Measurements from ENCODE around the gene ZNF343. TPM values are rescaled to one million over a fixed set of nuclear protein-coding genes. Genes with fewer than 3 reads are reported as not detected.

The ZNF343 gene
- total and polyA plus RNA-seq, 12 donors = 3.2 to 7.1 (median 5.0) TPM

- TF ChIP-seq CTCF (IDR thresholded peaks at IDR 0.05) = no peak
- DNase-seq = no peak
- H3K27me3 ChIP-seq = peaks cover 0 to 5% (median 0%) of the 10 kb centered on the region in 7 donors
- 90 to 93% methylated on average over 3 of the region's 3 CpGs for WGBS, 2 donors
- no peaks in the 10 kb centered on the region for H3K9me3 ChIP-seq
- H3K36me3 ChIP-seq = no peaks in the 10 kb centered on the region
- no peak overlapping the region for H3K27ac ChIP-seq
- peaks cover 0 to 28% (median 5%) of the 10 kb centered on the region in 9 donors for H3K4me1 ChIP-seq
- H3K4me3 ChIP-seq = no peak overlapping the region
- ATAC-seq = no peak
- intact Hi-C loops (cut with DNase I) = loop anchor here in 6 of 10 donors (5.0 to 10.0 kb wide), 3 partner anchors 124 to 484 kb away; no protein-coding TSS in a partner anchor
Observed at GRCh38 chr20:2520617-2521016, 11.9 kb upstream of the ZNF343 start.

GRCh38 chr20:2519115-2519809 is 10.5 kb upstream of the ZNF343 start:
- Histone ChIP-seq H3K27ac (no peak overlapping the region), H3K27me3 (peaks cover 0 to 5% (median 0%) of the 10 kb centered on the region in 7 donors), H3K9me3 (no peaks in the 10 kb centered on the region), H3K4me3 (no peak overlapping the region), H3K4me1 (peaks cover 0 to 22% (median 3%) of the 10 kb centered on the region in 9 donors), H3K36me3 (no peaks in the 10 kb centered on the region)
- no peak for ATAC-seq
- intact Hi-C loops (cut with DNase I) = no loop called here
- WGBS, 2 donors = 91 to 93% methylated on average over 4 of the region's 4 CpGs
- TF ChIP-seq CTCF (IDR thresholded peaks at IDR 0.05) = no peak
- no peak for DNase-seq

GRCh38 chr20:2518558-2518957 is 9.8 kb upstream of the ZNF343 start:
- H3K4me1 ChIP-seq = peaks cover 0 to 22% (median 0%) of the 10 kb centered on the region in 9 donors
- no peak for DNase-seq
- H3K27me3 ChIP-seq = peaks cover 0 to 5% (median 0%) of the 10 kb centered on the region in 7 donors
- intact Hi-C loops (cut with DNase I) = no loop called here
- H3K36me3 ChIP-seq = no peaks in the 10 kb centered on the region
- whole genome bisulfite sequencing, 2 donors = 81% methylated on average over 4 of the region's 4 CpGs
- no peak for ATAC-seq
- no peaks in the 10 kb centered on the region for H3K9me3 ChIP-seq
- no peak overlapping the region for H3K4me3 ChIP-seq
- H3K27ac ChIP-seq = no peak overlapping the region
- TF ChIP-seq CTCF (IDR thresholded peaks at IDR 0.05) = no peak

GRCh38 chr20:2518096-2518495 is 9.4 kb upstream of the ZNF343 start:
- Histone ChIP-seq H3K4me1 (peaks cover 0 to 17% (median 0%) of the 10 kb centered on the region in 9 donors), H3K27me3 (peaks cover 0 to 5% (median 0%) of the 10 kb centered on the region in 7 donors), H3K36me3 (no peaks in the 10 kb centered on the region), H3K9me3 (no peaks in the 10 kb centered on the region), H3K4me3 (no peak overlapping the region), H3K27ac (no peak overlapping the region)
- DNase-seq (no peak), ATAC-seq (no peak)
- intact Hi-C loops (cut with DNase I) = no loop called here
- no peak for TF ChIP-seq CTCF (IDR thresholded peaks at IDR 0.05)
- 87 to 89% methylated on average over 10 of the region's 10 CpGs for WGBS, 2 donors

All from heart right ventricle (tissue), 16 donors.